GM19395 (cell line): ENCODE results near the gene MYRIP.

Source experiments
- ATAC-seq: cut with Tn5 transposase; IDR thresholded peaks from one replicate; pipeline ENCODE4 v1.9.1; 2021; ENCODE audit warnings: mild to moderate bottlenecking, moderate library complexity; ENCODE audit not compliant: unreplicated experiment

MYRIP gene

GRCh38 chr3:39962581-39962980 lies 153.2 kb downstream of the MYRIP start:
- ATAC-seq: no peak

- no peak for ATAC-seq
Observed at GRCh38 chr3:39965461-39965860, 156.1 kb downstream of the MYRIP start.

- no peak for ATAC-seq
Observed at GRCh38 chr3:39965997-39966396, 156.6 kb downstream of the MYRIP start.

GRCh38 chr3:39970982-39971381 lies 161.6 kb downstream of the MYRIP start:
- ATAC-seq: no peak

- ATAC-seq: no peak
Observed at GRCh38 chr3:39971559-39972031, 162.2 kb downstream of the MYRIP start.

GRCh38 chr3:39972508-39972907 lies 163.1 kb downstream of the MYRIP start:
- no peak for ATAC-seq

GRCh38 chr3:39977058-39977794 lies 167.8 kb downstream of the MYRIP start:
- no peak for ATAC-seq

- no peak for ATAC-seq
Observed at GRCh38 chr3:39978308-39978707, 168.9 kb downstream of the MYRIP start.

- ATAC-seq: no peak
Observed at GRCh38 chr3:39980058-39980457, 170.6 kb downstream of the MYRIP start.

- ATAC-seq: no peak
Observed at GRCh38 chr3:39980781-39981180, 171.4 kb downstream of the MYRIP start.

GRCh38 chr3:39981547-39982184 lies 172.3 kb downstream of the MYRIP start:
- ATAC-seq: no peak

GRCh38 chr3:39982665-39983357 lies 173.4 kb downstream of the MYRIP start:
- no peak for ATAC-seq

- ATAC-seq: no peak
Observed at GRCh38 chr3:39989746-39990145, 180.3 kb downstream of the MYRIP start.

GRCh38 chr3:39990532-39990931 lies 181.1 kb downstream of the MYRIP start:
- peak; percentile 65 for ATAC-seq

GRCh38 chr3:40008796-40009195 lies 199.4 kb downstream of the MYRIP start:
- ATAC-seq: no peak

- ATAC-seq: no peak
Observed at GRCh38 chr3:40009991-40010390, 200.6 kb downstream of the MYRIP start.

GRCh38 chr3:40012381-40012780 lies 203.0 kb downstream of the MYRIP start:
- ATAC-seq: no peak

- no peak for ATAC-seq
Observed at GRCh38 chr3:40016391-40016790, 207.0 kb downstream of the MYRIP start.

- ATAC-seq: no peak
Observed at GRCh38 chr3:40018369-40018768, 209.0 kb downstream of the MYRIP start.

GRCh38 chr3:40019376-40019775 lies 210.0 kb downstream of the MYRIP start:
- no peak for ATAC-seq

GRCh38 chr3:40020689-40021088 lies 211.3 kb downstream of the MYRIP start:
- no peak for ATAC-seq

GRCh38 chr3:40021338-40021737 lies 211.9 kb downstream of the MYRIP start:
- no peak for ATAC-seq
